ENCODE results near the gene CROT.

CROT gene

DNA sequence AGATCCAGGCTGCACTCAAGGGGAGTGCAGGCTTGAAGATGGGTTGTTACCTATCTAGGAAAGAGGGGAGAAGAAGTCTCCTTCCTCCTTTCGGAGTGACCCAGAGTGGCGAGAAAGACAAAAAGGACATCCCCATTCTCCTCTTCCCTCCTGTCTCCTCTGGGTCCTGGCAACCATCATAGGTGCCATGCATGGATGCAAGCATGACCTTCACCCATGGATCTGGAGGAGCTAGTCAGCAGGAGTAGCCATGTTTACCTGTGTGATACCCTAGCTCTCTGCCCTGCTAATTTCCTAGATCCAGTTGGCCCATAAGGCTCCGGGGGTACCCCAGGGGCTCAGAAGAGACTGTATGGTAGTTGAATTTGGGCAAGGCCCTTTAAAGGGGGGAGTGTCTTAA, 17.2 kb upstream of the CROT start:
- DNase-seq = no peak
- Histone ChIP-seq H3K36me3 (no peaks in the 10 kb centered on the region), H3K27me3 (no peaks in the 10 kb centered on the region), H3K4me1 (no peaks in the 10 kb centered on the region), H3K9me3 (no peaks in the 10 kb centered on the region), H3K4me3 (ENCODE audit: low read depth, low read length) (no peak overlapping the region)
- no peak for TF ChIP-seq CTCF (IDR thresholded peaks at IDR 0.05; ENCODE audit: low read depth, low read length)

- no peak for DNase-seq
These were observed 15.1 kb upstream of the CROT start for GRCh38 chr7:87330316-87330715.

GRCh38 chr7:87330942-87331341, 14.5 kb upstream of the CROT start:
- no peaks in the 10 kb centered on the region for H3K27me3 ChIP-seq
- no peaks in the 10 kb centered on the region for H3K36me3 ChIP-seq
- no peaks in the 10 kb centered on the region; the same call in 1 of the 2 replicates for H3K9me3 ChIP-seq
- DNase-seq = no peak
- TF ChIP-seq CTCF (IDR thresholded peaks at IDR 0.05; ENCODE audit: low read depth, low read length) = no peak
- no peaks in the 10 kb centered on the region for H3K4me1 ChIP-seq
- no peak overlapping the region for H3K4me3 ChIP-seq (ENCODE audit: low read depth, low read length)

More at GRCh38 chr7:87330316-87330715, 15.1 kb upstream of the CROT start:
- Histone ChIP-seq H3K9me3 (no peaks in the 10 kb centered on the region; the same call in 1 of the 2 replicates), H3K27me3 (no peaks in the 10 kb centered on the region), H3K4me3 (ENCODE audit: low read depth, low read length) (no peak overlapping the region), H3K36me3 (no peaks in the 10 kb centered on the region), H3K4me1 (no peaks in the 10 kb centered on the region)
- TF ChIP-seq CTCF (IDR thresholded peaks at IDR 0.05; ENCODE audit: low read depth, low read length) = no peak

GRCh38 chr7:87331687-87332252, 13.7 kb upstream of the CROT start:
- Histone ChIP-seq H3K4me3 (ENCODE audit: low read depth, low read length) (no peak overlapping the region), H3K36me3 (no peaks in the 10 kb centered on the region), H3K9me3 (no peaks in the 10 kb centered on the region; the same call in 1 of the 2 replicates), H3K4me1 (no peaks in the 10 kb centered on the region), H3K27me3 (no peaks in the 10 kb centered on the region)
- no peak for TF ChIP-seq CTCF (IDR thresholded peaks at IDR 0.05; ENCODE audit: low read depth, low read length)
- no peak for DNase-seq

DNA sequence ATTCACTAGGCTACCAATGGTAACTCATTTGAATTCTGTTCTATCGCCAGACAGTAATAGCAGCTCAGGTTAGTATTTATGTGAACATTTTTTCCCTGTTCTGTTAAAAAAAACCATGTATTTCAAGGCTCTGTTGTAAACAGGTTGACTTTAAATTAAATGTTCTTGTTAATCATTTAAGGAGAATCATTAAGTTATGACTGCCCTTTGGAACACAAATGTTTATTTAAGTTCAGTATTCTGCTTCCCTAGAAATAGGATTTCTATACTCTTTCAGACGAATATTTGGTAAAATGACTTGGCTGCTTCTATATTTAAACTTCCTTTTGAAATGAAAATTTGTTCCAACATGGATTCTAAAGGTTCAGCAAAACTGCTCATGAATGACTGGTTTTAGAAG, 13.1 kb upstream of the CROT start:
- H3K4me3 ChIP-seq (ENCODE audit: low read depth, low read length) = no peak overlapping the region
- H3K4me1 ChIP-seq = no peaks in the 10 kb centered on the region
- H3K27me3 ChIP-seq = no peaks in the 10 kb centered on the region
- no peaks in the 10 kb centered on the region for H3K36me3 ChIP-seq
- TF ChIP-seq CTCF (IDR thresholded peaks at IDR 0.05; ENCODE audit: low read depth, low read length) = no peak
- H3K9me3 ChIP-seq = no peaks in the 10 kb centered on the region; the same call in 1 of the 2 replicates
- DNase-seq = no peak

GRCh38 chr7:87336136-87336535, 9.3 kb upstream of the CROT start:
- no peak for TF ChIP-seq CTCF (IDR thresholded peaks at IDR 0.05; ENCODE audit: low read depth, low read length)
- H3K27me3 ChIP-seq = no peaks in the 10 kb centered on the region
- no peaks in the 10 kb centered on the region for H3K36me3 ChIP-seq
- no peak for DNase-seq
- H3K4me1 ChIP-seq = no peaks in the 10 kb centered on the region
- no peak overlapping the region for H3K4me3 ChIP-seq (ENCODE audit: low read depth, low read length)
- H3K9me3 ChIP-seq = no peaks in the 10 kb centered on the region; the same call in 1 of the 2 replicates
